ENCODE results near the gene WNT6. TPM values are rescaled to one million over a fixed set of nuclear protein-coding genes. Genes with fewer than 3 reads are reported as not detected.

Gene WNT6
- polyA plus RNA-seq, 4 donors, result 0.13 to 0.57 (median 0.41) TPM

- no peak for DNase-seq (ENCODE audit: low read depth in 4 of 4, low spot score in 2 of 4)
Observed at GRCh38 chr2:218920504-218920903, 60.9 kb downstream of the WNT6 start.

Other genes starting within 250 kb of the WNT6 start
- gene ZNF142, start 200.2 kb upstream of the WNT6 start, polyA plus RNA-seq (ENCODE audit: insufficient read length in 4 of 4), result 10 to 100 TPM; 15.2 to 25.7 (median 18.9) TPM
- 10 to 100 TPM; 47.6 to 64.8 (median 58.9) TPM for gene BCS1L, start 200.1 kb upstream of the WNT6 start, polyA plus RNA-seq (ENCODE audit: insufficient read length in 4 of 4)
- gene RNF25, start 187.8 kb upstream of the WNT6 start, polyA plus RNA-seq (ENCODE audit: insufficient read length in 4 of 4), result 10 to 100 TPM; 44.3 to 53.9 (median 48.3) TPM
- gene STK36, start 187.7 kb upstream of the WNT6 start, polyA plus RNA-seq (ENCODE audit: insufficient read length in 4 of 4), result 100 to 1,000 TPM in 2 of 4 donors, 10 to 100 TPM in 2; 37.0 to 118 (median 82.2) TPM
- 10 to 100 TPM; 25.8 to 44.4 (median 34.3) TPM for gene TTLL4, start 149.0 kb upstream of the WNT6 start, polyA plus RNA-seq (ENCODE audit: insufficient read length in 4 of 4)
- 10 to 100 TPM; 44.2 to 57.0 (median 51.7) TPM for gene CYP27A1, start 77.7 kb upstream of the WNT6 start, polyA plus RNA-seq (ENCODE audit: insufficient read length in 4 of 4)
- under 1 TPM in 2 of 4 donors, not detected in 2; 0.07 to 0.17 TPM for gene PRKAG3, start 28.0 kb upstream of the WNT6 start, polyA plus RNA-seq (ENCODE audit: insufficient read length in 4 of 4)
- 1 to 10 TPM in 3 of 4 donors, under 1 TPM in 1; 0.98 to 1.2 (median 1.1) TPM for gene WNT10A, start 21.0 kb downstream of the WNT6 start, polyA plus RNA-seq (ENCODE audit: insufficient read length in 4 of 4)
- under 1 TPM in 2 of 4 donors, not detected in 2; 0.06 to 0.13 TPM for gene CDK5R2, start 99.9 kb downstream of the WNT6 start, polyA plus RNA-seq (ENCODE audit: insufficient read length in 4 of 4)
- under 1 TPM in 1 of 4 donors, not detected in 3; 0.13 TPM for gene FEV, start 125.4 kb downstream of the WNT6 start, polyA plus RNA-seq (ENCODE audit: insufficient read length in 4 of 4)
- gene CRYBA2, start 133.6 kb downstream of the WNT6 start, polyA plus RNA-seq (ENCODE audit: insufficient read length in 4 of 4), result not detected
- under 1 TPM; 0.24 to 0.73 (median 0.34) TPM for gene CFAP65, start 181.7 kb downstream of the WNT6 start, polyA plus RNA-seq (ENCODE audit: insufficient read length in 4 of 4)
- gene IHH, start 201.1 kb downstream of the WNT6 start, polyA plus RNA-seq (ENCODE audit: insufficient read length in 4 of 4), result 1 to 10 TPM; 1.7 to 2.7 (median 1.8) TPM